Stimulated activated CD4-positive, alpha-beta T cell treated with anti-CD3 and anti-CD28 coated beads, Interleukin-4, amount 100 ng/mL, for 4 hours (primary cell): ENCODE measurements around the gene IFNAR1.
"Not testable (repeated sequence)": the region's sequence is repeated elsewhere in the genome, so short reads cannot be mapped to it uniquely, and the experiment has no call there.

Experiments
- DNase-seq, 2 experiments: peaks; one replicate each; pipeline ENCODE4 v3.0.0-alpha.2; 2020

IFNAR1 gene

DNA sequence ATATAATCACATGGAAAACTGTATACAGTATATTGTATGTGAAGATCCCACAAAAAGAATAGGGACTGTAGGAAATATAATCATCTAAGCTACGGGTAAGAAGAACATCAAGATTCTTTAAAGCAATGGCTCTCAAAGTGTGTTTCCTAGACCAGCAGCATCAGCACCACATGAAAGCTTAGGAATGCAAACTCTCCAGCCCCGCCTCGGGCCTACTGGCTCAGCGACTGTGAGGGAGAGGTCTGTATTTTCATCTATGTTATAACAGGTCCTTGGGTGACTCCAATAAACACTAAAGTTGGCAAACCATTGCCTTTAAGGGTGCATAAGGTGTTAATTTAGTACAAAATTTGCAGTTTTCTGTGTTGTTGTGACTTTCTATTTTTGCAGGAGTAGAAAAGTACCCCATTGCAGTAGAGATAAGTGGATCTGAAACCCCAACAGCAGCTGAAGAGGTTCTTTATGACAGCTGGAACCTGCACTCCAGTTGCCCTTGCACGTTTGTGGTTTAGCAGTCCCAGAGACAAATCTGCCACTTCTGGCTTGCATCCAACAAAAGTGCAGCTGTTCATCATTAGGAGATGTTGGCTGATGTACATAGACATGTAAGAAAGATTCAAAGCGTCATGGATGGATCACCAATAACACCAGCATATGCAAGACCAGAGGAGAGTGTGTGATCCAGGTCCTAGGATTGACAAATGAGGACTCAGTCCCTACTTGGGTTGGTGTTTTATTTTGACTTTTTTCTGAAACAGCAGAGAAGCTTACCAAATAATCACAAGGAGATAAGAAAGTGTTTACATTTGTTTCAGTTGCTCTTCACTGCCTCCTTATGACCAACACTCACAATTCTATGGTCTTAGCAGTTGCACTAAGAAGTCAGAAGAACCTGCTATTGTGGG, 15.9 kb upstream of the IFNAR1 start:
- DNase-seq, result no peak

DNA sequence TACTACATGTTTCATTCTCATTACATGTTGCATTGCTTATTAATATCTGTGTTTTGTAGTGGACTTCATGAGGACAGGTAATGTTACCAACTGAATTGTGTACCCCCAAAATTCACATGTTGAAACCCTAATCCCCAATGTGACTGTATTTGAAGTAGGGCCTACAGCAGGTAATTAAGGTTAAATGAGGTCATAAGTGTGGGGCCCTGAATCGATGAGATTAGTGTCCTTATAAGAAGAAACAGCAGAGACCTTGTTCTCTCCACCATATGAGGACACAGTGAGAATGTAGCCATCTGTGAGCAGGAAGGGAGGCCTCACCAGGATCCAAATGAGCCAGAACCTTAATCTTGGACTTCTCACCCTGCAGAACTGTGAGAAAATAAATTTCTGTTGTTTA, 15.0 kb upstream of the IFNAR1 start:
- DNase-seq, result no peak

DNA sequence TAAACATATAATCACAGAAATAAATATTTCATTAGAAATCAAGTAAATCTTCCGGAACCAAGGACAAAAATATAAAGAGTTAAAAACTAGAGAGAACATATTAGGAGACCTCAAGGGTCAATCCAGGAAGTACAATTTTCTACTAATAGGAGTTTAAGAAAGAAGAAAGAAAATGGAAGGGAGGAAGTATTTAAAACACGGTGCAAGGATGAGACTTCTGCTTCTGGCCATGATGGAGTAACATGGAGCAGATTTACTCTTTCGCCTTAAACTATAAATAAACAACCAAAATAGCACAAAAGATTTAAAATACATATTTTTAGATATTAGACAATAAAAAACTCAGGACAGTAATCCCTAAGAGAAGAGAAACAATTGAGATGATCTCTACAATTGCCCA, 12.6 kb upstream of the IFNAR1 start:
- no peak for DNase-seq

DNA sequence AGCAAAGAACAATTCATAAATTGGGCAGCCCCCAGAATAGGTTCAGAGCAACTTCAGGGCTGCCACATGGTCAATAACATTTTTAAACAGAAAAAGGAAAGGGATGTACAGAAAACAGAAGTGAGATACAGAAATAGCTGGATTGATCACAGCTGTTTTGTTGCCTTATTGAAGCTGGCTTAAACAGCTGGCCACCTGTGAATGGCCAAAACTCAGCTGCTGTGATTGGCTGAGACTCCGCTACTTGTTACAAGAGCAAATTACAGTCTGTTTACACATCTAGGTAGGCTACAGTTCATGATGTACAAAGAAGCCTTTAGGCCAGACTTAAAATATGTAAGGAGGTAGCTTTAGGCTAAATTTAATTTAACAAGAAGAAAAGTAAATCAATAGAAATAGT, 11.6 kb upstream of the IFNAR1 start:
- no peak for DNase-seq

DNA sequence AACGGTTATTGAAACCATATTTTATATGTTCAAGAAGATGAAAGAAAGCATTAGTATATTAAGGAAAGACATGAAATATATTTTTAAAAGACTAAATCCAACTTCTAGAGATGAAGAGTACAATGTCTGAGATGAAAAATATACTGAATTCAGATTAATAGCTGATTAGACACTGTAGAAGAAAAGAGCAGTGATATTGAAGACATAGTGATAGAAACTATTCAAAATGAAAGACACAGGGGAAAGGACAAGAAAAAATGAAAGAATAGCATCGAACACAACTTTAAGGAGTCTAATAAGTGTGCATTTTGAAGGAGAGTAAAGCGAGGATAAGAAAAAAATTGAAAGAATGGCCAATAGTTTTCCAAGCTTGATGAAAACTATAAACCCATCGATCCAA, 11.2 kb upstream of the IFNAR1 start:
- DNase-seq, result no peak

DNA sequence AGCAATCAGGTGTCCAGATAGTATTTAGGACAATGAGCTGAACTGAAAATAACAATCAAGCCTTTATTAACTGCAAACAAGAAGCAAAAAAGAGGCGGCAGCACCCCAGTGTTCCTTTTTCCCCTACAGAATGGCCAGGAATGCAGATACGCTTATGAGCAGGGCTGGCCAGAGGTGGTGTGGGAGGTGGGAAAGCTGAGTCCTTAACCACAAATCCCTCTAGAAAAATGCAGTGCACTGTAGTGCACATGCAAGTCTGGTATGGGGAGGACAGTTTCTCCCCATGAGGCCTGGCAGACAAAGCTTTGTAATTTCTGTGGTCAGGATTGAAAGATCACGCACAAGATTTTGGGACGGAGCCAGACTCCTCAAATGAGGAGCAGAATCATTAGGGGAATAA, 10.7 kb upstream of the IFNAR1 start:
- DNase-seq, result no peak

DNA sequence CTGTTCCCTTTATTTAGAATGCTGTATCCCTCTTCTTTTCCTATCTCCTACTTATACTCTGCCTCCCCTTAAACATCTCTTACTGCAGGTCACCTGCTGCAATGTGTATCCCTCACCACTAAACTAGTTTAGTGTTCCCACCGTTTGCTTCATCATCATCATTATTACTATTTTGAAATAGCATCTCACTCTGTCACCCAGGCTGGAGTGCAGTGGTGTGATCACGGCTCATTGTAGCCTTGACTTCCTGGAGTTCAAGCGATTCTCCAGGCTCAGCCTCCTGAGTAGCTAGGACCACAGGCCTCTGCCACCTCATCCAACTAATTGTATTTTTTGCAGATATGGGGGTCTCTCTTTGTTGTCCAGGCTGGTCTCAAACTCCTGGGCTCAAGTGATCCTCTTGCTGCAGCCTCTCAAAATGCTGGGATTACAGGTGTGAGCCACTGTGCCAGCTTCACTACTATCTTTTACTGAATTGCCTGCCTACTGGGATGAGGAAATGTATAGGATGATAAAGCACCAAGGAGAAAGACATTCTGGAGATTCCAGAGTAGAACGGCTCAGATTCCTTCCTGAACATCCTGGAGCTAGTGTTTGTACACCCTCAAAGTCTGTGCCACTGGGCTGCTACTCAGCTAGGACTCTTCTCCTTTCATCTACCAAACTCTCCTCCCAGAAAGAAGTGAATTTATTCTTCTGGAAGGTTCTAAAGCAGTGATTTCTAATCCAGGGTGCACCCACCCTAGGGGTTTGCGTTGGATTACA, 8.6 kb upstream of the IFNAR1 start:
- DNase-seq, result no peak

DNA sequence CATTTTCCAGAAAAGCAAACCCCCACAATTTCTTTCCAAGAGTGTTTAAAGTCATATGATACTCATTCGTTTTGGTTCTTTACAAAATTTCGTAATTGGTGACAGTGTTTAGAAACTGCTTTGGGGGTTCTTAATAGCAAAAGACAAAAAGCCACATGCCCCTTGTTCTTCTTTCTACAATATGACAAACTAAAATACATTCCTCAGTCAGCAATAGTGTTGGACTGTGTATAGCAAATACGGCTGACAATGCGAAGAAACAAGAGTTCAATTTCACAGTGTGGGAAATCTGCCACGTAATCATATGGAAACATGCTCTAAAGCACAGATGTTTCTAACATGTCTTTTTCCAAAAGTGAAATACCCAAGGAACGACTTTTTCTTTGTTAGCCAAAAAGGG, 7.6 kb upstream of the IFNAR1 start:
- no peak for DNase-seq

DNA sequence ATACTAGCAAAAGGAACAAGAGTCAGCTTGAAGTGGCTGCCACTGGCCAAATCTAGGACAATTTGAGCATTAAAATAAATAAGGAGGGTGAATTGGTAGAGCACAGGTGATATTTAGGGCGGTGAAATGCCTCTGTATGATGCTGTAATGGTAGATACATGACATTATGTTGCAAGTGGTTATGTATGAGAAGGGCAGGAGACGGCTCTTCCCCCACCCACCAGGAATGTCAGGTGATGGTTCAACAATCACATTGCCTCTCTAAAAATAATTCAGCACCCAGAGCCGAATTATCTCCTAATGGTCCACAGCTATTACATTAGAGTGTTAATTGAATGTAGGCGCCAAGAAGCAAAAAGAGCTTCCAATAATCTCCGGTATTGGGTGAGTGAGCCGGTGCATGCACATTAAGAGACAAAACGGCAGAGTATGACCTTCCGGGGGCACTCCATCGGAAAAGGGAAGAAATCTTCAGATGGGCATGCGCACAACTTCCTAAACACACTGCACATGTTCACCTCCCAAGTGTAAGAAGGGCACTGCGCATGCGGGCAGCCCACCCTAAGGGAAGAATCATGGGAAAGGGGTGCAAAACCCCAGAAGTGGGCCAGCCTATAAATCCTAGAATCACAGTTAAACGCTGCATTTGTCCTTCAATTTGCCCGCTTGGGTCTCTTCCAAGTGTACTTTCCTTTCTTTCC, 6.8 kb upstream of the IFNAR1 start:
- no peak for DNase-seq

DNA sequence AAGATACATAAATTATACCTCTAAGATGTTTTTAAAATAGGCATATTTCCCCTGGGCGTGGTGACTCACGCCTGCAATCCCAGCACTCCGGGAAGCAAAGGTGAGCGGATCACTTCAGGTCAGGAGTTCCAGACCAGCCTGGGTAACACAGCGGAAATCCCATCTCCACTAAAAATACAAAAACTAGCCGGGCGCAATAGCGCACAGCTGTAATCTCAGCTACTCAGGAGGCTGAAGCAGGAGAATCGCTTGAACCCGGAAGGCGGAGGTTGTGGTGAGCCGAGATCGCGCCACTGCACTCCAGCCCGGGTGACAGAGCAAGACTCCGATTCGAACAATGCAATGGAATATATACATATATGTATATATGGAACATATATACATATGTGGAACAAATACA, 3.8 kb upstream of the IFNAR1 start:
- not testable (repeated sequence) for DNase-seq

DNA sequence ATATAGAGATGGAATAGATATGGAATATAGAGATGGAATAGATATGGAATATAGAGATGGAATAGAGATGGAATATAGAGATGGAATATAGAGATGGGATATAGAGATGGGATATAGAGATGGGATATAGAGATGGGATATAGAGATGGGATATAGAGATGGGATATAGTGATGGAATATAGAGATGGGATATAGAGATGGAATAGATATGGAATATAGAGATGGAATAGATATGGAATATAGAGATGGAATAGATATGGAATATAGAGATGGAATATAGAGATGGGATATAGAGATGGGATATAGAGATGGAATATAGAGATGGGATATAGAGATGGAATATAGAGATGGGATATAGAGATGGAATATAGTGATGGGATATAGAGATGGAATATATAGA, 1.2 kb upstream of the IFNAR1 start:
- not testable (repeated sequence) for DNase-seq

DNA sequence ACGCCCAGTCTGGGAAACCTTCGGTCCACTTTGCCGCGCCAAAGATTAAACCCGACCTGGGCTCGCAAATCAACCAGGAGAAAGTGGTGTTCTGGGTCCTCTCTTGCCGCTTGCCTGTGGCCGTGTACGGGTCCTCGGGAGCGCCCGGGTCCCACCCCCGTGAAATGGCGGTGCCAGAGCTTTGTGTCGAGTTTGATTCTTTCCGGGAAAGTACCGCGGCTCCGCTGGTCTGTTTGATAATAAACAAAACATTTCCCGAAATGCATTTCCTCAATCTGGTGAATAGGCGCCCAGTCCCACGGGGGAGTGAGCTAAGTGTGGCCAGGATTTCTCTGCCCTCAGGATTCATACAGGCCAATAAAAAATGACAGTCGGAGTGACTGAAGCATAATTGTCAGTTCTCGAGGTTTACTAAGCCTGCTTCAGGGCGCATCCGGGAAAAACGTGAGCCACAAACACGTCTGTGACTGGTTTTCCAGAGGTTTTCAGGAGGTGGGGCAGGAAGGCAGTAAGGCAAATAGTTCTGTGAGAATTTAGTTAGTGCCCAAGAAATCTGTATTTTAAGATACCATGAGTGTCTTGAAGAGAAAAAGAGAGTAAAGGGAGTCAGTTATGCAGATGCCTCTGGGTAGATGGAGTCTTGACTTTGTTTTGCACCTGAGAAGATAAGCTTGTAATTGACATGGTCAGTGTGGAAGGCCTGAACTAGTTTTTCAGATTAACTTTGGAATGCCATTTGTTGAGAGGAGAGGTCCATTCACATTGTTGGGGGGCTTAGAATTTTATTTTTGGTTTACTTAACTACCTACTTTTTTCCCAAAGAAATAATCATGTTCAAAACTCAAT, 675 bp downstream of the IFNAR1 start:
- peak; percentile 58 to 69 for DNase-seq

DNA sequence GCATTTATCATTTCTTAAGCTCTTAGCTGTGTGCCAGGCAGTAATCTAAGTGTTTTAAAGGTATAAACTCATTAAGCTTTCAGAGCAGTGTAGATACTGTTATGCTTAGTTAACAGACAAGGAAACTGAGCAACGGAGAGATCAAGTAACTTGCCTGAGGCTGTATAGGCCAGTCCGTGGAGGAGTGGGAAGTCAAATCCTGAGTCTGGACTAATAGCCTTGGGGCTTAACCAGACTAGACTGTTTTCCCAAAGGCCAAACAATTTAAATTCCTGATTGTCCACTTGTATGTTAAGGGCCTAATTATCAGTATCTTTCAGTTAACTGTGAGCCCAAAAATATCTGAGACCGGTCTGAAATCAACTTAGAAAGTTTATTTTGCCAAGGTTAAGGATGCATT, 2.6 kb downstream of the IFNAR1 start:
- no peak for DNase-seq

DNA sequence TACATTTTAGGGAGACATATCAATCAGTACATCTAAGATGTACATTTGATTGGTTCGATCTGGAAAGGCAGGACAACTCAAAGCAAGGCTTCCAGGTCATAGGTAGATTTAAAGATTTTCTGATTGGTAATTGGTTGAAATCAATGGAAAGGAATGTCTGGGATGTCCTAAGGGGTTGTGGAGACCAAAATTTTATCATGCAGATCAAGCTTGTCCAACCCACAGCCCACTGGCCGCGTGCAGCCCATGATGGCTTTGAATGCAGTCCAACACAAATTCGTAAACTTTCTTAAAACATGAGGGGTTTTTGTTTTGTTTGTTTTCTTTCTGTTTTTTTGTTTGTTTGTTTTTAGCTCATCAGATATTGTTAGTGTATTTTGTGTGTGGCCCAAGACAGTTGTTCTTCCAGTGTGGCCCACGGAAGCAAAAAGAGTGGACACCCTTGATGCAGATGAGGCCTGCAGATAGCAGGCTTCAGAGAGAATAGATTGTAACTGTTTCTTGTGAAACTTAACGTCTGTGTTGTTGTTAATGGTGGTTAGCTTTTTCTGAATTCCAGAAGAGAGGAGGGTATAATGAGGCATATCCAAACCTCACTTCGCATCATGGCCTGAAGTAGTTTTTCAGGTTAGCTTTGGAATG, 3.1 kb downstream of the IFNAR1 start:
- no peak for DNase-seq

DNA sequence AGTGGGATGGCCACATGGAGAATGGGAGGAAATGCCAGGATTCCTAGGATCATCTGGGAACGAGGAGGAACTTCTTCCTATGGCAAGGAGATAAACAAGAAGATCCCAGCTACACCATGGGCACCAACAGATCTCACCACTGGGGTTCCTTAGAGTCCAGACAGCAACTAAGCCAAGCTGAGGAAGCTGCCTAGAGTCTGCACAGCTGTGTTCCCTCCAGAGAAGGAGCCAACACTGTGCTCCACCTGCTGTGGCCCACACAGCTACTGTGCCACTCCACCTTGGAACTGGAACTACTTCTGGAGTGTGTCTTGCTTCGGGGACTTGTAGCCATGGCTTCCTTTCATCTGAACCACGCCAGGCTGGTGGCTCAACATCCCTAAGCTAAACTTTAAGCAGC, 6.0 kb downstream of the IFNAR1 start:
- no peak for DNase-seq

DNA sequence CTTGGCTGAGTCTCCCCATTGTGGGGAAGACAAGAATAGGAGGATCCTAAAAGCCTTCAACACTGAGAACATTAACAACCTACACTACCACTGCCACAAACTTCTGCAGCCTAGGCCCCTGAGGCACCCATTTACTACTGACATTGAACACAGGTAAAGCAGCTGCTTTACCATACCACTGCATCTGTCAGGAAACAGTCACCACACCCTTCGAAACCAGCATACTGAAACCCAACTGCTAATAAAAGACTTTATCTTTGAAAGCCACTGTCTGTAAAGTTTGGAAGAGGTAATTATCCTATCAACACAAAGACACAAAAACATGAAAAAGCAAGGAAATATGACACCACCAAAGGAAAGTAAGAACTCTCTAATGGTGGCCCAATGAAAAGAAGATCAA, 7.4 kb downstream of the IFNAR1 start:
- no peak for DNase-seq

DNA sequence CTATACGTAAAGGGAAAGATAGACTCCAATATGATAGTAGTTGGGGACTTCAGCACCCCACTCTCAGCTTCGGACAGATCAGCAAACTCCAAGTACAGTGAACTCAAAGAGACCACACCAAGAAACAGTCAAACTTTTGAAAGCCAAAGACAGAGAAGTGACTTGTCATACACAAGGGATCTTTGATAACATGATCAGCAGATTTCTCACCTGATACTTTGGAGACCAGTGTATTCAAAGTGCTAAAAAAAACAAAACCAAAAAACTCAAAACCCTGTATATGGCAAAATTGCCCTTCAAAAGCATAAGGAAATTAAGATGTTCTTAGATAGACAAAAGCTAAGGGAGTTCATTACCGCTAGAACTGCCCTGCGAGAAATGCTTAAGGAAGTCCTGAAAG, 9.4 kb downstream of the IFNAR1 start:
- no peak for DNase-seq

DNA sequence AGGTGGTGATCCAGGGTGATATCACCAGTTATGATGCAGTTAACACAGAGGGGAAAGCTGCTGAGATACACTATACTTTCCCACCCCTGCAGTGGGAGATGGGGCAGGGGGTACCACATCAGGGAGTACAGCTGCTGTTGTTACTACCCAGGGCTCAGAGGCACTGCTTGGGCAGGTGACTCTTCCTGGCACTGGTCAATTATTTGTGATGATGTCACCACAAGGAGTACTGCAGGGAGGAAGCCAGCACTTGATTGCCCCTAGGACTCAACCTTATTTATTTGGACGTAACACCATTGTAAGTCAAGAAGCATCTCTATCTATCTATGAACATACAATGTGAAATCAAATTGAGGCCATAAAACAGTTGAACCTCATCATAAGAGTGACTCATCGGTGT, 10.1 kb downstream of the IFNAR1 start:
- no peak for DNase-seq

DNA sequence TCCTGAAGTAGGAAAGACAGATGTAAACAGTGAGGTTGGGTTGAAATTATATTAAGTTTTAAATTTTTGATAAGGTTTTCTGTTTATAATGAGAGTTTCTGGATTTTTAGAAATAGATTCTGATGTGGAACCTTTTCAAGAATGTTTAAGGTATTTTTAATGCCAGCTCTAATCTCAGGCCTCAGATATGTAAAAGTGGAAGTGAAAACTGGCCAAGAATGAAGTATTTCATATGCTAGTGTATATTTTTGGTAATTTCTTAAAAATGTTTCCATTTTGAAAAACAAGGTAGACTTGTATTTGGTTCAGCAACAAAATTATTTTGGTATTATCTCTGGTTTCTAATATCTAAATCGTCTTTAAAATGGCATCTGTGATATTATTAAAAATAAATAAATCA, 14.4 kb downstream of the IFNAR1 start:
- no peak for DNase-seq

DNA sequence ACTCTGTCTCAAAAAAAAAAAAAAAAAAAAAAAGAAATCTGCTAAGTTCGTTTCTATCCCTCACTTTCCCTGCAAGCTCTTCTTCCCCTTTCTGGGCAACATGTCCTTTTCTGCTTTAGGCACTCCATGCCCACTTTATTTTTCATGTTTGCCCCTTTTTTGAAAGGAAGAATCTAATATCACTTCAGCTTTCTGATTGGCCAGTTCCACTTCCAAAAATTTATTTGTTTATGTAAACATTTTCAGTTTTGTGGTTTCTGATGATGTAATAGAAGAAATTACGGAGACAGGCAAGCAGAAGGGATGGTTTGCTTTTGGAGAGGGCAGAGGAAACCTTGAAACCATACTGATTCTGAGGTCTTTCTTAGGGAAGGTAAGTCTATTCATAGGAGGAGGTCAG, 15.1 kb downstream of the IFNAR1 start:
- no peak for DNase-seq

DNA sequence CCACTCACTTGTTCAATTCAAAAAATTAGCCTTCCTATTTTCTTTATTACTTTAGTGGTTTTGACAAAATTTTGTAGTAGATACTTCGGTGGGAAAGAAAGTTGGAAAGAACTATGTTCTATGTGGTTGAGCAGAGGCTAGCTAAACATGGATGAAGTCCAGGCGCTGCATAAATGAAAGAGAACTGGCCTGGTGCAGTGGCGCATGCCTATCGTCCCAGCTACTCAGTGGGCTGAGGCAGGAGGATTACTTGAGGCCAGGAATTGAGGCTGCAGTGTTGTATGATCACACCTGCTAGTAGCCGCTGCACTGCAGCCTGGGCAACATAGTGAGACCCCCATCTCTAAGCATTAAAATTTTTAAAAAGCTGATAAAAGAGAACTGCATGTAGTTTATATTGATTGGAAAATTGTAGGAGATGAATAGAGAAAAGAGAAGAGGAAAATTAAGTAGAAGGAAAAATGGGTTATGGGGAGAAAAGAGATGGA, 21.0 kb downstream of the IFNAR1 start:
- DNase-seq, result no peak

DNA sequence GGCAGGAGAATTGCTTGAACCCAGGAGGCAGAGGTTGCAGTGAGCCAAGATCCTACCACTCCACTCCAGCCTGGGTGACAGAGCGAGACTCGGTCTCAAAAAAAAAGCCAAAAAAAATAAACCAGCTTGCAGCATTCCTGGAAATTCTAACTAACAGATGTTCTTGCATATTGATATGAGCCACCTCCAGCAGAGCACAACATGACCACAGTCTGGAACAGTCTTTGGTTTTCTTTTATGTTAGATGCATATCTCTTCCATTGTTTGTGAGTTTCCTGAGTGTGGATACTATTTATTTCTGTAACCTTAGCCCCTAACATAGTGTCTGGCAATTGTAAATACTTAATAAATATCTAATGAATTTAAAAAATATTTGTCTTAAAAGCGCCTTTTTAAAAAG, 23.9 kb downstream of the IFNAR1 start:
- no peak for DNase-seq
